GM12873 (cell line): ENCODE data around the gene THSD4.

ENCODE experiments used
- CTCF ChIP-seq: IDR thresholded peaks from 2 replicates; pipeline ENCODE4 v1.5.1; 2012; ENCODE audit warnings: low read depth, mild to moderate bottlenecking, moderate library complexity, low read length, control low read depth; ENCODE audit not compliant: insufficient read depth; ENCODE audit errors: missing control alignments

The THSD4 gene

GRCh38 chr15:71248386-71248785 lies 133.1 kb downstream of the THSD4 start:
- TF ChIP-seq CTCF: no peak

GRCh38 chr15:71249986-71250385 lies 134.7 kb downstream of the THSD4 start:
- TF ChIP-seq CTCF: no peak

- no peak for TF ChIP-seq CTCF
Observed at GRCh38 chr15:71250936-71251583, 135.8 kb downstream of the THSD4 start.

GRCh38 chr15:71251584-71252043 lies 136.3 kb downstream of the THSD4 start:
- TF ChIP-seq CTCF: no peak

- no peak for TF ChIP-seq CTCF
Observed at GRCh38 chr15:71252044-71252739, 136.9 kb downstream of the THSD4 start.

- TF ChIP-seq CTCF: no peak
Observed at GRCh38 chr15:71252740-71253047, 137.4 kb downstream of the THSD4 start.

GRCh38 chr15:71254491-71254890 lies 139.2 kb downstream of the THSD4 start:
- no peak for TF ChIP-seq CTCF
